ENCODE data around the gene ABHD12.
"Not testable (repeated sequence)": the region's sequence is repeated elsewhere in the genome, so short reads cannot be mapped to it uniquely, and the experiment has no call there.

The ABHD12 gene

GRCh38 chr20:25353747-25354705, 36.6 kb downstream of the ABHD12 start:
- DNase-seq (ENCODE audit: low spot score): peak; percentile 64

- DNase-seq (ENCODE audit: low spot score): no peak
These were observed 37.3 kb downstream of the ABHD12 start for GRCh38 chr20:25353353-25353746.

GRCh38 chr20:25352746-25353145, 37.9 kb downstream of the ABHD12 start:
- no peak for DNase-seq (ENCODE audit: low spot score)

GRCh38 chr20:25351024-25351360, 39.6 kb downstream of the ABHD12 start:
- no peak for DNase-seq (ENCODE audit: low spot score)

GRCh38 chr20:25346349-25346748, 44.3 kb downstream of the ABHD12 start:
- DNase-seq (ENCODE audit: low spot score): no peak

- no peak for DNase-seq (ENCODE audit: low spot score)
These were observed 44.9 kb downstream of the ABHD12 start for GRCh38 chr20:25345721-25346120.

GRCh38 chr20:25344634-25345033, 46.0 kb downstream of the ABHD12 start:
- no peak for DNase-seq (ENCODE audit: low spot score)

GRCh38 chr20:25341716-25342680, 48.6 kb downstream of the ABHD12 start:
- no peak for DNase-seq (ENCODE audit: low spot score)

GRCh38 chr20:25340380-25340779, 50.3 kb downstream of the ABHD12 start:
- no peak for DNase-seq (ENCODE audit: low spot score)

GRCh38 chr20:25339608-25340007, 51.0 kb downstream of the ABHD12 start:
- DNase-seq (ENCODE audit: low spot score): no peak

- DNase-seq (ENCODE audit: low spot score): peak; percentile 33
These were observed 52.3 kb downstream of the ABHD12 start for GRCh38 chr20:25338112-25339023.

- peak; percentile 62 for DNase-seq (ENCODE audit: low spot score)
These were observed 53.8 kb downstream of the ABHD12 start for GRCh38 chr20:25336561-25337422.

- not testable (repeated sequence) for DNase-seq (ENCODE audit: low spot score)
These were observed 55.7 kb downstream of the ABHD12 start for GRCh38 chr20:25334972-25335371.

- no peak for DNase-seq (ENCODE audit: low spot score)
These were observed 61.6 kb downstream of the ABHD12 start for GRCh38 chr20:25328954-25329498.

- no peak for DNase-seq (ENCODE audit: low spot score)
These were observed 63.0 kb downstream of the ABHD12 start for GRCh38 chr20:25327521-25328235.

GRCh38 chr20:25325997-25326396, 64.6 kb downstream of the ABHD12 start:
- DNase-seq (ENCODE audit: low spot score): no peak

- DNase-seq (ENCODE audit: low spot score): no peak
These were observed 65.6 kb downstream of the ABHD12 start for GRCh38 chr20:25325073-25325472.

- DNase-seq (ENCODE audit: low spot score): no peak
These were observed 66.2 kb downstream of the ABHD12 start for GRCh38 chr20:25324412-25324811.

GRCh38 chr20:25323496-25324246, 67.0 kb downstream of the ABHD12 start:
- DNase-seq (ENCODE audit: low spot score): no peak

Measured in cerebellar cortex (tissue), 1 donor.